Prostate gland (tissue), 2 donors: Measurements from ENCODE around the gene NIPAL3. TPM values are rescaled to one million over a fixed set of nuclear protein-coding genes. Genes with fewer than 3 reads are reported as not detected.

Experiments
- DNase-seq: peaks from one replicate; pipeline ENCODE4 v3.0.0-alpha.2; 2019; ENCODE audit warnings: low spot score
- H3K27ac ChIP-seq, 2 donors: fragments of 200-600 bp; sonication (generic); 2 replicates each; pipeline ENCODE4 v1.5.1; 2017 to 2019
- H3K27me3 ChIP-seq: fragments of 200-600 bp; sonication (generic); replicated peaks from 2 replicates; pipeline ENCODE4 v1.5.1; 2019; ENCODE audit not compliant: insufficient read depth
- H3K36me3 ChIP-seq, 2 donors: fragments of 200-600 bp; sonication (generic); 1 replicate in 1 of 2; 2 replicates in 1 of 2; pipeline versions ENCODE4 v1.5.1 to v1.8.1; 2017 to 2019
- H3K4me1 ChIP-seq: fragments of 200-600 bp; sonication (generic); replicated peaks from 2 replicates; pipeline ENCODE4 v1.5.1; 2019
- H3K4me3 ChIP-seq, 2 donors: fragments of 200-600 bp; sonication (generic); 2 replicates each; pipeline ENCODE4 v1.5.1; 2017 to 2019
- H3K9me3 ChIP-seq: fragments of 200-600 bp; sonication (generic); 2 replicates; pipeline ENCODE4 v1.5.1; 2017
- CTCF ChIP-seq, 4 experiments: fragments of 200-600 bp in 2 of 4; fragments of 450-650 bp in 2 of 4; sonication (generic) in 2 of 4; IDR thresholded peaks; 1 replicate in 3 of 4; 2 replicates in 1 of 4; pipeline ENCODE4 v1.5.1; 2016 to 2019; ENCODE audit warnings: antibody characterized with exemption in 4 of 4, mild to moderate bottlenecking in 2 of 4, moderate library complexity in 2 of 4
- POLR2A ChIP-seq: fragments of 450-650 bp; IDR thresholded peaks from one replicate; pipeline ENCODE4 v1.6.1; 2016; ENCODE audit warnings: antibody characterized with exemption, mild to moderate bottlenecking
- POLR2AphosphoS5 ChIP-seq: sonication (generic); formaldehyde crosslinking; IDR thresholded peaks from one replicate; pipeline ENCODE4 v1.6.1; 2017; ENCODE audit warnings: antibody characterized with exemption
- WGBS: methylation state at CpG from one replicate; pipeline ENCODE4 v1.1.5; 2018; 5-methylcytosine and 5-hydroxymethylcytosine counted together
- intact Hi-C: fragments of 100-400 bp; cut with DNase I; formaldehyde crosslinking; loops from one replicate; pipeline ENCODE4 v1.14.2; 2022
- total RNA-seq, 2 donors: library from RNA; depleted of rRNA; stranded (reverse); fragments of >200 nt; gene quantifications; one replicate each; pipeline ENCODE4 v1.1.0, GENCODE V29; 2016

Gene NIPAL3
- total RNA-seq, 2 donors from 2014 or later: 125 to 350 TPM

DNA sequence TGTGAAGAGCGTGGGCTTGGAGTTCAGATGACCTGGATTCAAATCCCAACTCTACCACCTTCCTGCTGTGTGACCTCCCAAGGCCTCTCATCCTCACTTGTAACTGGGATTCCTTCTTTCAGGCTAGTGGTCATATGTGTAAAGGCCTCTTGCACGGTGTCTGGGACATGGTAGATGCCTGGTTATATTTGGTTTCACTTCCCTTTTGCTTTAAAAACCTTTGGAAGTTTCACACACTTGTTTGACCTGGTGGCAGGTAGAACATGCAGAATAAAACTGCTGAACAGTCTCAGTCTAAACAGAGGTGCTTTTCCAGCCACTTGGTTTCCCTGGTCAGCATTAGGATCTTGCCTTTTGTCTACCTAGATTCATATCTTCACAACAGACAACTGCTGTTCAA, 50.0 kb downstream of the NIPAL3 start:
- intact Hi-C loops: no loop called here
- H3K4me1 ChIP-seq: no peaks in the 10 kb centered on the region
- H3K4me3 ChIP-seq: no peak overlapping the region
- no peaks in the 10 kb centered on the region for H3K9me3 ChIP-seq
- peaks cover 4 to 9% of the 10 kb centered on the region in 2 donors for H3K36me3 ChIP-seq
- H3K27me3 ChIP-seq: no peaks in the 10 kb centered on the region
- WGBS: 88% methylated on average over 2 of the region's 2 CpGs
- TF ChIP-seq POLR2A (no peak), POLR2AphosphoS5 (no peak), CTCF (IDR thresholded peaks at IDR 0.05) (no peak)
- H3K27ac ChIP-seq: peak overlapping the region in 1 of 2 donors; percentile 8
- no peak for DNase-seq

DNA sequence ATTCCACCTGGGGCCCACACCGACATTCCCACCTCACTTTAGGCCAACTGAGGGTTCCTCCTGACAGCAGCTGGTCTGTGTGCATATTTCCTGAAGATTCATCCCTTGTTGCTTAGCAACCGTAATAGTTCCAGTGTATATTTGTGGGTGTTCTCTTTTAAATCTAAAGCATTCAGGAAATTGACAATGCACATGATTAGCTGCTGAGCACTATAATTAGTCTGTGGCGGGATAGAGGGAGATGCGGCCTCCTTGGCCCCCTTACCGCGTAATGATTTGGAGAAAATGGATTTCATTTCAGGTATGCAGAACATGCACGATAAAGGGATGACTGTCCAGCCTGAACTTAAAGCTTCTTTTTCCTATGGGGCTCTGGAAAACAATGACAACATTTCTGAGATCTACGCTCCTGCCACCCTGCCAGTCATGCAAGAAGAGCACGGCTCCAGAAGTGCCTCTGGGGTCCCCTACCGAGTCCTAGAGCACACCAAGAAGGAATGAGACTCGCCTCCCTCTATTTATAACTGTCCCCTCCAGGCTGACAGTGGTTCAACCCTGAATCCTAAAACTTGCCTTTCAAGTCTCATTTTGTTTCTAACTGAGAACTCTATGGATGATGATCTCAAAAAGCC, 53.2 kb downstream of the NIPAL3 start:
- TF ChIP-seq CTCF (IDR thresholded peaks at IDR 0.05) (no peak), POLR2A (no peak), POLR2AphosphoS5 (no peak)
- WGBS: 89% methylated on average over 11 of the region's 11 CpGs
- H3K4me1 ChIP-seq: no peaks in the 10 kb centered on the region
- intact Hi-C loops: no loop called here
- no peaks in the 10 kb centered on the region for H3K9me3 ChIP-seq
- H3K27ac ChIP-seq: peak overlapping the region in 1 of 2 donors; percentile 69
- no peak overlapping the region for H3K4me3 ChIP-seq
- DNase-seq: no peak
- peaks cover 0 to 9% of the 10 kb centered on the region in 2 donors for H3K36me3 ChIP-seq
- H3K27me3 ChIP-seq: no peaks in the 10 kb centered on the region

DNA sequence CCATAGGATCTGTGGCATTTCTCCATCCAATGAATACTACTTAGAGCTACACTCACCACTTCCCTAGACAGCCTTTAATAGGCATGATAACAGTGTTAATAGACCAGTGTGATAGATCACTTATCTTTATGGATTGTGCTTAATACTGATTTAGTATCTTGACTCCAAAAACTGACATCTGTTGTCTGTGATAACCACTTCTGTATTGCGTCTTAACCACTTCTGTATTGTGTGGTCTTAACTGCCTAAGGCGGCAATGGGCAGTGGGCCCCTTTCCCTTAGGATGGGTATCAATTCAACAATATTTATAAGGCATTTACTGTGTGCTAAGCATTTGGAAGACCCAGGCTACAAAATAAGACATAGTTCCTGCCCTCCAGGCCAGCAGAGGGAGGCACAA, 55.0 kb downstream of the NIPAL3 start:
- H3K4me3 ChIP-seq: no peak overlapping the region
- H3K4me1 ChIP-seq: peaks cover 2% of the 10 kb centered on the region
- no peaks in the 10 kb centered on the region for H3K9me3 ChIP-seq
- DNase-seq: no peak
- WGBS: 89% methylated on average over 2 of the region's 2 CpGs
- peaks cover 0 to 5% of the 10 kb centered on the region in 2 donors for H3K36me3 ChIP-seq
- TF ChIP-seq CTCF (IDR thresholded peaks at IDR 0.05) (no peak), POLR2AphosphoS5 (no peak), POLR2A (no peak)
- H3K27ac ChIP-seq: peak overlapping the region in 1 of 2 donors; percentile 69
- intact Hi-C loops: no loop called here
- H3K27me3 ChIP-seq: no peaks in the 10 kb centered on the region

- H3K9me3 ChIP-seq: no peaks in the 10 kb centered on the region
- DNase-seq: peak; percentile 80
- H3K27me3 ChIP-seq: no peaks in the 10 kb centered on the region
- peaks cover 10% of the 10 kb centered on the region for H3K4me1 ChIP-seq
- WGBS: 54% methylated on average over 11 of the region's 11 CpGs
- H3K27ac ChIP-seq: peak overlapping the region; percentile 12 to 69
- intact Hi-C loops: no loop called here
- no peaks in the 10 kb centered on the region for H3K36me3 ChIP-seq
- H3K4me3 ChIP-seq: no peak overlapping the region
- no peak for TF ChIP-seq CTCF (IDR thresholded peaks at IDR 0.05)
- peak; percentile 54 for TF ChIP-seq POLR2AphosphoS5
- TF ChIP-seq POLR2A: no peak
These were observed 57.1 kb downstream of the NIPAL3 start for GRCh38 chr1:24472527-24473251.

DNA sequence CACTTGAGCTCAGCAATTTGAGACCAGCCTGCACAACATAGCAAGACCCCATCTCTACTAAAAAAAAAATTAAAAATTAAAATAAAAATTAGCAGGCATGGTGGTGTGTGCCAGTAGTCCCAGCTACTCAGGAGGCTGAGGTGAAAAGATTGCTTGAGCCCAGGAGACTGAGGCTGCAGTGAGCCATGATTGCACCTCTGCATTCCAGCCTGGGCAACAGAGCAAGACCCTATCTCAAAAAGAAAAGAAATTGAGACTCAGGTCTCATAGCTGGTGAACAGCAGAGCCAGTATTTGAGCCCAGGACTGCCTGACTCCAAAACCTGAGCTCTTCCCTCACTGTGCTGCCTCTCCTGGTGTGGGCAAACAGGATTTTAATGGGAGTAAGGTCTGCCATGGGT, 58.6 kb downstream of the NIPAL3 start:
- H3K36me3 ChIP-seq: no peaks in the 10 kb centered on the region
- peaks cover 10% of the 10 kb centered on the region for H3K4me1 ChIP-seq
- H3K27me3 ChIP-seq: no peaks in the 10 kb centered on the region
- no peak for DNase-seq
- peak overlapping the region; percentile 35 to 69 for H3K27ac ChIP-seq
- no peak overlapping the region for H3K4me3 ChIP-seq
- no peaks in the 10 kb centered on the region for H3K9me3 ChIP-seq
- intact Hi-C loops: no loop called here
- no peak for TF ChIP-seq POLR2A
- no peak for TF ChIP-seq CTCF (IDR thresholded peaks at IDR 0.05)
- no peak for TF ChIP-seq POLR2AphosphoS5
